Neural cell (in vitro differentiated cells): ENCODE data around the gene MT1X.

Experiments
- CTCF ChIP-seq: fragments of 450-650 bp; IDR thresholded peaks from 2 replicates; pipeline ENCODE4 v1.5.1; 2014; ENCODE audit warnings: antibody characterized with exemption, mild to moderate bottlenecking, moderate library complexity; ENCODE audit not compliant: poor library complexity, severe bottlenecking
- EP300 ChIP-seq: fragments of 450-650 bp; conservative IDR thresholded peaks from 2 replicates; pipeline ENCODE4 v1.6.1; 2014; ENCODE audit warnings: antibody characterized with exemption, mild to moderate bottlenecking, moderate library complexity; ENCODE audit not compliant: poor library complexity, severe bottlenecking
- EZH2 ChIP-seq: fragments of 200-600, 300-800 bp; shearing (Covaris generic), sonication (generic); IDR thresholded peaks from 2 replicates; pipeline ENCODE4 v1.6.1; 2014; ENCODE audit warnings: antibody characterized with exemption, low read length, borderline replicate concordance, mild to moderate bottlenecking; ENCODE audit not compliant: insufficient read depth, poor library complexity, severe bottlenecking
- MXI1 ChIP-seq: fragments of 450-650 bp; conservative IDR thresholded peaks from 2 replicates; pipeline ENCODE4 v1.6.1; 2014; ENCODE audit warnings: antibody characterized with exemption, mild to moderate bottlenecking; ENCODE audit not compliant: poor library complexity, severe bottlenecking
- POLR2AphosphoS5 ChIP-seq: IDR thresholded peaks from 2 replicates; pipeline ENCODE4 v1.6.1; 2012
- REST ChIP-seq: IDR thresholded peaks from 2 replicates; pipeline ENCODE4 v1.6.1; 2012; ENCODE audit warnings: borderline replicate concordance
- SMC3 ChIP-seq: fragments of 450-650 bp; conservative IDR thresholded peaks from 2 replicates; pipeline ENCODE4 v1.6.1; 2014; ENCODE audit warnings: antibody characterized with exemption, mild to moderate bottlenecking, moderate library complexity; ENCODE audit not compliant: poor library complexity
- TAF1 ChIP-seq: IDR thresholded peaks from 2 replicates; pipeline ENCODE4 v1.6.1; 2012; ENCODE audit warnings: low read depth

- TF ChIP-seq SMC3 = no peak
- no peak for TF ChIP-seq CTCF
- TF ChIP-seq REST = no peak
- TF ChIP-seq EZH2 = no peak
- TF ChIP-seq POLR2AphosphoS5 = no peak
- TF ChIP-seq TAF1 = no peak
- TF ChIP-seq MXI1 = no peak
- no peak for TF ChIP-seq EP300
These were observed 17.9 kb downstream of the MT1X start for GRCh38 chr16:56700195-56700594.
